Mesothelial cell of epicardium (in vitro differentiated cells): ENCODE data around the gene PTGR3. TPM values are rescaled to one million over a fixed set of nuclear protein-coding genes. Genes with fewer than 3 reads are reported as not detected.

Source experiments
- DNase-seq, 2 experiments: peaks; one replicate each; pipeline ENCODE4 v3.0.0; 2021; ENCODE audit warnings: low spot score in 2 of 2; ENCODE audit not compliant: unreplicated experiment in 2 of 2
- H3K27ac Mint-ChIP-seq: 2 replicates; pipeline ENCODE4 v1.8.0; 2021; ENCODE audit warnings: mixed read lengths
- H3K27me3 Mint-ChIP-seq: 2 replicates; pipeline ENCODE4 v1.8.0; 2021; ENCODE audit warnings: low read depth, mixed read lengths
- H3K36me3 Mint-ChIP-seq: 2 replicates; pipeline ENCODE4 v1.8.0; 2021; ENCODE audit warnings: mixed read lengths
- H3K4me1 Mint-ChIP-seq: 2 replicates; pipeline ENCODE4 v1.8.0; 2021; ENCODE audit warnings: mixed read lengths
- H3K4me3 Mint-ChIP-seq: 2 replicates; pipeline ENCODE4 v1.8.0; 2021; ENCODE audit warnings: mild to moderate bottlenecking, moderate library complexity, mixed read lengths
- H3K9me3 Mint-ChIP-seq: 2 replicates; pipeline ENCODE4 v1.8.0; 2021; ENCODE audit warnings: mixed read lengths
- total RNA-seq: library from RNA; stranded (reverse); gene quantifications from 3 replicates; pipeline ENCODE4 v1.2.1, GENCODE V29; 2021
- TF ChIP-seq, protein P1 (sequence below): fragments of 200-600 bp; sonication (generic); IDR thresholded peaks from one replicate; pipeline ENCODE4 v1.5.0; 2021; ENCODE audit warnings: antibody characterized with exemption; ENCODE audit not compliant: unreplicated experiment

Gene PTGR3
- total RNA-seq, 1 donor from 2014 or later = 47.0 TPM

DNA sequence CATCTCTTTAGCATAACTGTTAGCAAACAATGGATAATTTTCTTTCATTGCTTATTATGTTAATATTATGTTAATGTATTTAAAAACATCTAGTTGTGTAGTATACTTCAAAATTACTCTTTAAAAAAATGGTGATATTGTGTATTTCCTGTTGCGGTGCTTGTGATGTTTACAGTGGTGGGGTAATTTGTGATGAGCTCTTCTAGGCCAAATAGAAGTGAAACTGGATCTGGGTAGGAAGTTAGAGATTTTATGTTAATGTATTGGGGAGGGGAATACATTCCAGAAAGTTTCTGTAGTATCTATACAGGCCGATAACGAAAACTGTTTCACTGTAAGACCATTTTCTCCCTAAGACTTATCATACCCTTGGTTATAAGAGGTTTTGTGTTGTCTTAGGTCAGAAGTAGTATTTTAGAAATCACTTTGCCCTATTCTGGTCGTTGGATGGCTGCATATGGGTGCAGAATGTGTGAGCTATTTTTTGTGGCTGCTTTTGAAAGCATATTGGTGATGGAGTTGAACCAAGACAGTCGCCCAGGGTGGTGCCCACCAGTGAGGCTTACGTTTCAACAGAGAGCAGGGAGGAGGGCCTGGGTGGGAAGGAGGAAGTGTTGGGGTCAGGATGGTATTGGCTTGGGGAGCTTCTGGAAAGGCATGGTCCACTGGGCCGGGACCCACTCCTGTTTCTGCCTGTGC is 7.4 kb upstream of the PTGR3 start:
- Mint-ChIP-seq H3K9me3 (no peaks in the 10 kb centered on the region), H3K27ac (peak overlapping the region; percentile 93), H3K4me1 (peaks cover 81% of the 10 kb centered on the region)

DNA sequence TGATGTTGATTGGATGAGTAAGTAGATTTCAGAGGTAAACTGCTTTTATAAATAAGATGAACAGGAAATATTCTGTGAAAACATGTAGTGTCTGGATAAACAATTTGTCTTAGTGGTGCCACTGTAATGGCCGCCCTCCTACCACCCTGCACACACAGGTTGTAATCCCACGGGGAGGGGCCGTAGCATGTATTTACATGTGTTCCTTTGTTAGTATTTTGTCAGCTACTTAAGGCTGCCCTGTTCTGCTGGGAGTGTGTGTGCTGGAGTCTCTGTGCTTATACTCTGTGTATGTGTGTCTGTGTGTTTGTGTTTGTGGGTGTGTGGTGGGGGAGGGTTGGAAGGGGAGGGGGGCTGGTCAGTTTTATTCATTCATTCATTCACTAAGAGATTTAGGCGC is 6.7 kb upstream of the PTGR3 start:
- no peaks in the 10 kb centered on the region for H3K9me3 Mint-ChIP-seq
- no peak for DNase-seq
- TF ChIP-seq, protein P1, sequence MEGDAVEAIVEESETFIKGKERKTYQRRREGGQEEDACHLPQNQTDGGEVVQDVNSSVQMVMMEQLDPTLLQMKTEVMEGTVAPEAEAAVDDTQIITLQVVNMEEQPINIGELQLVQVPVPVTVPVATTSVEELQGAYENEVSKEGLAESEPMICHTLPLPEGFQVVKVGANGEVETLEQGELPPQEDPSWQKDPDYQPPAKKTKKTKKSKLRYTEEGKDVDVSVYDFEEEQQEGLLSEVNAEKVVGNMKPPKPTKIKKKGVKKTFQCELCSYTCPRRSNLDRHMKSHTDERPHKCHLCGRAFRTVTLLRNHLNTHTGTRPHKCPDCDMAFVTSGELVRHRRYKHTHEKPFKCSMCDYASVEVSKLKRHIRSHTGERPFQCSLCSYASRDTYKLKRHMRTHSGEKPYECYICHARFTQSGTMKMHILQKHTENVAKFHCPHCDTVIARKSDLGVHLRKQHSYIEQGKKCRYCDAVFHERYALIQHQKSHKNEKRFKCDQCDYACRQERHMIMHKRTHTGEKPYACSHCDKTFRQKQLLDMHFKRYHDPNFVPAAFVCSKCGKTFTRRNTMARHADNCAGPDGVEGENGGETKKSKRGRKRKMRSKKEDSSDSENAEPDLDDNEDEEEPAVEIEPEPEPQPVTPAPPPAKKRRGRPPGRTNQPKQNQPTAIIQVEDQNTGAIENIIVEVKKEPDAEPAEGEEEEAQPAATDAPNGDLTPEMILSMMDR = no peak
- H3K4me1 Mint-ChIP-seq = peaks cover 77% of the 10 kb centered on the region
- H3K27me3 Mint-ChIP-seq = no peaks in the 10 kb centered on the region
- no peaks in the 10 kb centered on the region for H3K36me3 Mint-ChIP-seq
- peak overlapping the region; percentile 20 for H3K4me3 Mint-ChIP-seq
- peak overlapping the region; percentile 95 for H3K27ac Mint-ChIP-seq

More for the DNA sequence above, 7.4 kb upstream of the PTGR3 start:
- H3K4me3 Mint-ChIP-seq = peak overlapping the region; percentile 3
- H3K36me3 Mint-ChIP-seq = no peaks in the 10 kb centered on the region
- TF ChIP-seq, protein P1 = no peak
- no peaks in the 10 kb centered on the region for H3K27me3 Mint-ChIP-seq
- DNase-seq = no peak

DNA sequence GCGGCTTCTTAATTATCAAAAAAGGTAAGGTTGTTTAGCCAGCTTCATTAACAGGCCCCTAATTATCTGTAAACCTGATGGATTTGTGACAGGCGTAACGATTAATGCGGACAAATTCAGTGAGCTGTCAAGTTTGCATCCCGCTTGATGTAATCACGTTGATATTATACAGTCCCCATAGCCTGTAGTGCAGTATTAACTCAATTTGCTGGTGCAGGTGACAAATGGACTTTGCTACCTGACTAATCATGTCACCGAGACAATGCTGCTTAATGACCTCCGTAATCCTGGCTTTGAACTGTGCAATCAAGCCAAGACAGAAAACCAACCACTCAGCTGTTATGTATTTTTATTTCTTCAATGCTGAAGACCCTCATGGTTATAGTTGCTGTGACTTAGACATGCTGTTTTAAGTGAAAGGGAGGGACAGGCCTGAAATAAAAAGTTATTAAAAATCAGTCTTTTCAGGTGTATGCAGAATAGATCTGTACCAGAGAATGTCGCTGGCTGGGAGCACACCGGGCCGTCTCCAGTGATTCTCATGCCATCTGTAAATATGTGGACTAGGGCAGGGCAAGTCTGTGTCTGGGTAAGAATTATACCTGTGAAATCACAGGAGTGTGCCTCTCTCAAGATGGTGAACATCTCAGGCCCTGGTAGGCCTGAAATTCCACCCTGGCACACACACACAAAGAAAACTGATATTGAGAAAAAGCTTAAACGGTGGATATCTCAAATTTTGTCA is 6.0 kb upstream of the PTGR3 start:
- no peaks in the 10 kb centered on the region for H3K27me3 Mint-ChIP-seq
- peak overlapping the region; percentile 20 for H3K4me3 Mint-ChIP-seq
- no peaks in the 10 kb centered on the region for H3K36me3 Mint-ChIP-seq
- H3K4me1 Mint-ChIP-seq = peaks cover 76% of the 10 kb centered on the region
- no peaks in the 10 kb centered on the region for H3K9me3 Mint-ChIP-seq
- no peak for DNase-seq
- TF ChIP-seq, protein P1 = no peak
- H3K27ac Mint-ChIP-seq = peak overlapping the region; percentile 95

DNA sequence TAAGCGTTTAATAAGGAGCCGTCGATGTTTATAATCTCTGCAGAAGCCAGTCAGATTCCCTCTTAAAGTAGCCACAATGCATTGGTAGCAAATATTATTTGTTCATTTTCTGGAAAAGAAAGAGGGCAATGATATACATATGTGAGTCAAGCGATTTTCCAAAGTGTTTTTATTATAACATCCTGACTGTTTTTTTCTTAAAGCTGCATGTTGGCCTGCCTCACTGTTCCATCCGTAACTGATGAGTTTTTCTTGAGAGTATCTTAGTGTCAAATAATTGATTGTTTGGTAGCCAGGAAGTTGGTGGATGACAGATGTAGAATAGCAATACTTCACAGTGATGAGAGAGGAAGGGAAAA is 5.4 kb upstream of the PTGR3 start:
- TF ChIP-seq, protein P1 = no peak
- no peak for DNase-seq
- Mint-ChIP-seq H3K27ac (peak overlapping the region; percentile 95), H3K9me3 (no peaks in the 10 kb centered on the region), H3K4me1 (peaks cover 73% of the 10 kb centered on the region), H3K4me3 (peak overlapping the region; percentile 87), H3K27me3 (no peaks in the 10 kb centered on the region), H3K36me3 (no peaks in the 10 kb centered on the region)

DNA sequence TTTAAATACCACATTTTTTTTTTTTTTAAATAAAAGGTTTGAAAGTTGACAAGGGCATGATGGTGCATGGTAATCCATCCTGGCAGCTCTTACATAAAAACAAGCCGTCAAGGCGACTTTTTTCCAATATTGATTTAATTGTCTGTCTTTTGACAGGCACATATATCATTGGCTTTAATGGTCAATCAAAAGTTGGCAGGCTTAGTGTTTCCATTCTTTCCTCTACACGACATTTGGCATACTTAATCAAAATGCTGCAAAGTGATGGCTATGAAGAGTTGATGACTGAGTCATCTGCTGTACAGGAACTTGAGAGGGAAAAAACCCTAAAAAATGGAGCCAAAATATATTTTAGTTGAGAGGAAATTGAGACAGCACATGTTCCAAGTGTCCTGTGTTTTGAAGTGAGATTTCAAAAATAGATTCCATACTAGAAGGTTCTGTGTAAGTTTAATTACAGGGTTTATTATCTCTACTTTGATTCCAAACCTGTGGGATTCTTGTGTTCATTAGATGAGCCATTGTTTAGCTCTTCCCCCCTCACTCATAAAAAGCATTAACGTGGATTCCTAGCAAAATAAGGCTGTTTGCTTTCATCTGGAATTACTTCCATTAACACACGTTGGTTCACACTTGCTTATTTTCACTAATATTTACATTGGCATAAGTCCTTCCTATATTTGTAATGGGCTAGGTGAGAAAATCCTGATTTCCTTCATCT is 4.8 kb upstream of the PTGR3 start:
- peaks cover 69% of the 10 kb centered on the region for H3K4me1 Mint-ChIP-seq
- no peak for DNase-seq
- no peaks in the 10 kb centered on the region for H3K36me3 Mint-ChIP-seq
- no peaks in the 10 kb centered on the region for H3K9me3 Mint-ChIP-seq
- TF ChIP-seq, protein P1 = no peak
- peak overlapping the region; percentile 87 for H3K4me3 Mint-ChIP-seq
- H3K27me3 Mint-ChIP-seq = no peaks in the 10 kb centered on the region
- peak overlapping the region; percentile 98 for H3K27ac Mint-ChIP-seq
